Measurements from ENCODE around the gene CAMSAP2. TPM values are rescaled to one million over a fixed set of nuclear protein-coding genes. Genes with fewer than 3 reads are reported as not detected.

Gene CAMSAP2
- total and polyA plus RNA-seq, 2 of the 8 experiments (the other 6 are each of a cell fraction or from before 2014, with no cell fraction given) = 4.2 to 27.6 TPM

DNA sequence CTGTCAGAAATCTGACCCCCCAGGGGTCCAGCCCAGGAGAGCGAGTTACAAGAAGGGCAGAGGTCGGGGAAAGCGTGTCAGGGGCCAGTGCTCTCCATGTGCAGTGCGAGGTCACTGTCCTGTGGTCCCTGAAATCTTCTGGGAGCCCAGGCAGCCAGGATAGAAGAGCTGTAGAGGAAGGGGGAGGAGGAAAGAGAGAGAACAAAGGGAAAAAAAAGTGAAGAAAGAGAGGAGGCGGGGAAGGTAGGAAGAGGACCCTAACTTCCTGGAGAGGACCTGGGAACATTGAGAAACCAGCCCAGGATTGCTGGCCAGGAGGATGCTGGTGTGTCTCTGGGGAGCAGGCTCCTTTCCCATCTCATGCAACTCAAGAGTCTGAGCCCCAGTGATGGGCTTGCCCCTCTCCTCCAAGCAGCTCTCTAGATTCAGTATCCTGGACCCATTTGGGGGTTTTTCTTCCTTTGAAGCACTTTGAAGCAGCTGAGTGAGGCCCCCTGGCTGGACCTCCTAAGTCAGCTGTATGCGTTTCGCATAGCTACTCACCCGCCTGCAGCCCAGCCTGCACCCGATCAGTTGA lies 149.2 kb downstream of the CAMSAP2 start:
- Histone ChIP-seq H2BK120ac (replicated peaks; ENCODE audit: low read depth, low read length) (no peak overlapping the region), H3K4me3 (ENCODE audit: extremely low read depth in 1 of 4, insufficient read depth in 2 of 4, low read depth in 3 of 4, low read length in 4 of 4) (no peak overlapping the region), H3K36me3 (ENCODE audit: control insufficient read depth in 2 of 4, insufficient read depth in 4 of 4, low read length in 3 of 4) (no peaks in the 10 kb centered on the region), H2AFZ (ENCODE audit: low read length) (no peak overlapping the region), H3K27ac (ENCODE audit: low read depth, low read length) (no peak overlapping the region), H3K4me2 (ENCODE audit: insufficient read depth in 1 of 2, low read depth in 2 of 2, low read length in 2 of 2) (peak overlapping the region in 1 of 2 experiments; percentile 5; a peak in 1 of 4 replicates), H3K79me1 (ENCODE audit: low read depth, low read length) (no peaks in the 10 kb centered on the region), H2BK15ac (ENCODE audit: low read length) (no peak overlapping the region), H3K23me2 (ENCODE audit: low read depth, low read length) (peaks cover 8% of the 10 kb centered on the region), H4K5ac (ENCODE audit: insufficient read length, low read depth, low read length) (no peak overlapping the region), H3K4me1 (replicated peaks in 1 of 4; ENCODE audit: control insufficient read depth in 3 of 4, insufficient read depth in 4 of 4, low read length in 3 of 4) (peaks cover 5 to 18% (median 12%) of the 10 kb centered on the region in 4 experiments), H3K79me2 (ENCODE audit: control insufficient read depth in 1 of 2, insufficient read depth in 2 of 2, low read length in 2 of 2) (peaks cover 0 to 8% of the 10 kb centered on the region in 2 experiments; a peak in 3 of 4 replicates), H4K8ac (ENCODE audit: extremely low read depth, insufficient read depth, low read length) (peak overlapping the region; percentile 46; the same call in 1 of the 2 replicates), H4K91ac (replicated peaks; ENCODE audit: insufficient read length, low read length) (no peak overlapping the region), H2AK5ac (ENCODE audit: low read depth, low read length) (no peak overlapping the region), H3K23ac (ENCODE audit: insufficient read length) (no peak overlapping the region), H3K56ac (replicated peaks; ENCODE audit: insufficient read length, low read depth, low read length) (no peak overlapping the region), H3K9ac (replicated peaks in 1 of 4; ENCODE audit: extremely low read depth in 1 of 4, low read depth in 3 of 4, low read length in 3 of 4) (no peak overlapping the region), H2BK5ac (ENCODE audit: low read depth, low read length) (no peak overlapping the region), H2BK20ac (ENCODE audit: low read length) (peak overlapping the region; percentile 56; the same call in 1 of the 2 replicates), H3K27me3 (replicated peaks in 1 of 4; ENCODE audit: control insufficient read depth in 3 of 4, extremely low read depth in 1 of 4, insufficient read depth in 3 of 4, low read length in 3 of 4) (no peaks in the 10 kb centered on the region), H2BK12ac (ENCODE audit: low read depth, low read length) (no peak overlapping the region; the same call in 1 of the 2 replicates), H4K20me1 (replicated peaks in 1 of 2; ENCODE audit: control insufficient read depth in 1 of 2, insufficient read depth in 2 of 2, low read length in 2 of 2) (no peaks in the 10 kb centered on the region), H3K9me3 (ENCODE audit: insufficient read depth in 2 of 2, low read depth in 1 of 2, low read length in 1 of 2) (no peaks in the 10 kb centered on the region), H3K14ac (ENCODE audit: insufficient read length) (no peak overlapping the region), H3K4ac (replicated peaks; ENCODE audit: insufficient read length, low read depth, low read length) (no peak overlapping the region), H3K18ac (ENCODE audit: extremely low read depth, low read length) (peak overlapping the region; percentile 33; the same call in 1 of the 2 replicates)
- POLR2A ChIA-PET (ENCODE audit: partially characterized antibody) = interaction anchor here (0.6 to 11.2 kb wide), 5 partner anchors 9 to 19 kb away, joined by 3 to 208 read pairs (median 7); no protein-coding TSS in a partner anchor
- 80% methylated on average over 9 of the region's 9 CpGs; no CpG with 5 or more reads in 1 of the 2 experiments for WGBS, 2 experiments (ENCODE audit: extremely low coverage in 1 of 2, insufficient coverage in 1 of 2, insufficient read length in 1 of 2, insufficient replicate concordance in 2 of 2, low coverage in 1 of 2, low lambda C conversion rate in 2 of 2, missing lambda C conversion rate in 1 of 2)
- CTCF ChIA-PET (ENCODE audit: partially characterized antibody) = interaction anchor here (0.6 to 8.6 kb wide), 13 partner anchors 8 to 265 kb away, joined by 3 to 47 read pairs (median 4); no protein-coding TSS in a partner anchor
- DNase-seq (ENCODE audit: low read depth in 1 of 2, low spot score in 2 of 2) (no peak), FAIRE-seq (no peak)
- TF ChIP-seq, protein P1, sequence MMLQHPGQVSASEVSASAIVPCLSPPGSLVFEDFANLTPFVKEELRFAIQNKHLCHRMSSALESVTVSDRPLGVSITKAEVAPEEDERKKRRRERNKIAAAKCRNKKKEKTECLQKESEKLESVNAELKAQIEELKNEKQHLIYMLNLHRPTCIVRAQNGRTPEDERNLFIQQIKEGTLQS (IDR thresholded peaks at IDR 0.05; ENCODE audit: insufficient read depth, low read depth, low read length) = no peak
- TF ChIP-seq PHF8 (conservative IDR thresholded peaks at IDR 0.05; ENCODE audit: low read depth, low read length) (no peak), TAF1 (IDR thresholded peaks at IDR 0.05; ENCODE audit: low read depth, low read length) (no peak), RBBP5 (IDR thresholded peaks at IDR 0.05; ENCODE audit: borderline replicate concordance, low read depth, low read length) (no peak), RNF2 (IDR thresholded peaks at IDR 0.05; ENCODE audit: borderline replicate concordance, low read depth, low read length, missing control alignments, poor library complexity, severe bottlenecking) (no peak), SP1 (IDR thresholded peaks at IDR 0.05; ENCODE audit: low read depth, low read length) (no peak), SIN3A (conservative IDR thresholded peaks at IDR 0.05 in 1 of 2, IDR thresholded peaks at IDR 0.05 in 1 of 2; ENCODE audit: low read depth in 1 of 2, low read length in 2 of 2) (no peak), TAF7 (optimal IDR thresholded peaks at IDR 0.05; ENCODE audit: borderline replicate concordance, low read depth, low read length) (no peak), ZNF274 (IDR thresholded peaks at IDR 0.05; ENCODE audit: borderline replicate concordance, extremely low read depth, low read length) (no peak), YY1 (IDR thresholded peaks at IDR 0.05; ENCODE audit: low read depth, low read length) (no peak), SP2 (IDR thresholded peaks at IDR 0.05; ENCODE audit: low read length) (no peak), BACH1 (IDR thresholded peaks at IDR 0.05; ENCODE audit: low read length) (no peak)
